ENCODE results near the gene GRK3.

GRCh38 chr22:25554238-25554671, 10.2 kb upstream of the GRK3 start:
- no peak for TF ChIP-seq CTCF (IDR thresholded peaks at IDR 0.05)
- peak in 1 of 3 donors; percentile 24 for TF ChIP-seq POLR2AphosphoS5 (IDR thresholded peaks at IDR 0.05)
- TF ChIP-seq POLR2A (IDR thresholded peaks at IDR 0.05) = no peak
- no peak for TF ChIP-seq EP300 (IDR thresholded peaks at IDR 0.05)

All from suprapubic skin (tissue), 4 donors.